ENCODE measurements around the gene ISCA2.

The ISCA2 gene

DNA sequence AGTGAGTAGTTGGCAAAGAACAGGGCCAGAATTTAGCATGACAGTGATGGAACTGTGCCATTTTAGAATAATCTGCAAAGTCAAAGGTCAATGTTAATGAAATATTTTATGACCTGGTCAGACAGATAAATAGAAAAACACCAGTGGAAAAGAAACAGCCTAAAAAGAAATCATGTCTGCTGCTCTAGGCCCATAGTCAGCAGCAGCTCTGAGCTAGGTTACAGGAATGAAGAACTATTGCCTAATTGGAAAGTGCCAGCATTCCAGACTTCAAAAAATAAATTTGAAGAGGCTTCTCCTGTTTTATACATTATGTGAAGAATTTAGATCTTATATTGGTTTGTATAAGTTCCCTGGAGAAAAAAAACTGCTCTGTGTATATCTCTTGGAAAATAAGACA lies 10.2 kb upstream of the ISCA2 start:
- DNase-seq (ENCODE audit: low read depth), result no peak

DNA sequence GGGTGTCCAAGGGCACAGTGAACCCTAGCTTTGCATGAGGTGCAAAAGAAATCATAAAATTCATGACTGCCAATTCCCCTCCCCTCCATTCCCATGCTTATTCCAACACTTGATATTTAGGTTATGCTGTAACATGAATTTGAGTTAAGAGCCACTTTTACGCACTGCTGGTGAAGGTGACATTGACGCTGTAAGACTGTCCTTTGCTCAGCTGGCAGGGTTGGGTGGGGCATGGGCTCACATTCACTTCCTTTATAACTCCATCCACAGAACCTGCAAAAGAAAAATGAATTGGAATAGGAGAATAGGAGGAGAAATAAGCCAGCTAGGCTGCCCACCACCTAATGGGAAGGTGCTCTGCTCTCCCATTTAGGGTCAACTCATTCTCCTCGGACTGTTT lies 7.4 kb upstream of the ISCA2 start:
- DNase-seq (ENCODE audit: low read depth), result no peak

- DNase-seq (ENCODE audit: low read depth), result peak; percentile 65
These were observed 4.7 kb upstream of the ISCA2 start for GRCh38 chr14:74488786-74489397.

- no peak for DNase-seq (ENCODE audit: low read depth)
These were observed 3.1 kb upstream of the ISCA2 start for GRCh38 chr14:74490486-74490885.

DNA sequence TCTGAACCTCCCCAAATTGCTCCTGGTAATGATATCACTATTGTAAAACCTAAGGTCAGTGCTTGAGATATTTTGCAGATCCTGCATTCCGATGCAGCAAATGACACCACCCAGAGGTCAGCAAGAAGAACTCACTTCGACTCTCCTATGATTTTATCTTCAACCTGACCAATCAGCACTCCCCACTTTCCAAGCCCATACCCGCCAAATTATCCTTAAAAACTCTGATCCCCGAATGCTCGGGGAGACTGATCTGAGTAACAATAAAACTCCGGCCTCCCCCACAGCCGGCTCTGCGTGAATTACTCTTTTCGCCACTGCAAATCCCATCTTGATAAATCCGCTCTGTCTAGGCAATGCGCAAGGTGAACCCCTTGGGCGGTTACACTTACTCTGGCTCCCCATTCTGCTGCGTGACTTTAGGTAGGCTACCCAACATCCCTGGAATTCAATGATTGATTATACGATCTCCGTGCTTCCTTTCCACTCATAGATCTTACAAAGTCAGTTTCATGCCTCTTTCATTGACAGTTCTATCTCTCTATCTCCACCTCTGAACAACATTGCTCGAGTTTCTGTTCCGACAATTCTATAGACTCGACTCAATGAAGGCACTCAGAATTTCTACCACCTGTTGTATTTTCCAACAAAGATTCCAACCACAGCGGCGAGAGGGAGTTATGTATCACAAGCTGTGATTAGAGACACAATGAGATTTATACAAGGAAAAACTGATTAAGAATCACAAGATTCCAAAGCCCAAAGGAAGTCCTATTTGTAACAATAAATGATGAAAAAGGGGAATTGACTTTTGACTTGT lies 1.4 kb upstream of the ISCA2 start:
- no peak for DNase-seq (ENCODE audit: low read depth)

- DNase-seq (ENCODE audit: low read depth), result no peak
These were observed 706 bp upstream of the ISCA2 start, which contains the start of gene NPC2 for GRCh38 chr14:74492776-74493342. NPC2 (minus strand) TSS chr14:74493305; CDS start chr14:74493274, 31 bp downstream.

- DNase-seq (ENCODE audit: low read depth), result no peak
These were observed 1.8 kb downstream of the ISCA2 start for GRCh38 chr14:74495356-74495755.

DNA sequence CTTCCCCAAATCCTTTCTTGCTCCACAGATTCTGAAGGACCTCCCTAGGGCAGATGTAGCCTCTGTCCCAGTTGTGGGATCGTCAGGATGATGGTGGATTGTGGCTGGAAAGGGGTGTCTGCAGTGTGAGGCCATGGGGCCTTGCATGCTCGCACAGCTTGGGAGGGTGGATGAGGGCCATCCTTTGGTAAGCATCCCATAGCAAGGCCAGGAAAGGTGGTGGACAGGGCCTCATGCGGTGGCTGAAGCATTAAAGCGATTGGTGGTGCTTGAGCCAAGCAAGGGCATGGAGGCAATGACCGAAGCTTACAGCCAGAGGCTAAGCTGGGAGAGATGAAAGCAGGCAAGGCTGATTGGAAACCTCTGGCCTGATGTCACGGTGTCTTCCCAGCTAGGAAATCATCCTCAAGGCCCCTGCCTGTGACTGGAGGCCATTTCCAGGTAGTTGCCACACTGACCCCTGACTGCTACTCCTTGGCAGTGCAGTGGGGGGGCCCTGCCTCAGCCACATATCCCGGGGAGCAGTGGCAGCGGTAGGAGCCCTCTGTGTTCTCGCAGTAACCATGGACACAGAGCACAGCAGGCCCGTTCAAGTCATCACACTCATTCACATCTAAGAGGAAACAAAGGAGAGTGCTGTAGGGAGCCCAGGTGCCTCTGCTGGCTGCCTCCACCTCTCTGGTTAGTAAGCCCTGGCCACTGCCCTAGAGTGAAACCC lies 7.0 kb downstream of the ISCA2 start:
- no peak for DNase-seq (ENCODE audit: low read depth)

- no peak for DNase-seq (ENCODE audit: low read depth)
These were observed 7.6 kb downstream of the ISCA2 start for GRCh38 chr14:74501135-74501614.

DNA sequence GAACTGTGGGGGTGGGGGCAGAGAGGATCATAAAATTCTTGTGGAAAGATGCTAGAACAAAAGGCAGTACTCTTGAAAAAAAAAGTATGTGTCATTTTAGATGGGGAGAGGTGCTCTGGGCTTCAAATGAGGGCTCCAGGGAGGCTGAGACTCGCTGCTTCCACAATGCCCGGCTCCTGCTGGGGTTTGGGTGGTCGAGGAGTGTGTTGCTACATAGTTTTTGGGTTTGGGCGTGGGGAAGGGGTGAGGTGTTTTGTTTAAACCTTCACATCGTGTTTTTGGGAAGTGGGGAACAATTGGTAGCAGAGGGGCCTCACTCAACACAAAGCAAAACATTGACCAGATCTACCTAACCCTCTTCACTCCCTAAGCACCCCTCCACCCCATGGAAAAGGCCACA lies 8.1 kb downstream of the ISCA2 start:
- DNase-seq (ENCODE audit: low read depth), result no peak

DNA sequence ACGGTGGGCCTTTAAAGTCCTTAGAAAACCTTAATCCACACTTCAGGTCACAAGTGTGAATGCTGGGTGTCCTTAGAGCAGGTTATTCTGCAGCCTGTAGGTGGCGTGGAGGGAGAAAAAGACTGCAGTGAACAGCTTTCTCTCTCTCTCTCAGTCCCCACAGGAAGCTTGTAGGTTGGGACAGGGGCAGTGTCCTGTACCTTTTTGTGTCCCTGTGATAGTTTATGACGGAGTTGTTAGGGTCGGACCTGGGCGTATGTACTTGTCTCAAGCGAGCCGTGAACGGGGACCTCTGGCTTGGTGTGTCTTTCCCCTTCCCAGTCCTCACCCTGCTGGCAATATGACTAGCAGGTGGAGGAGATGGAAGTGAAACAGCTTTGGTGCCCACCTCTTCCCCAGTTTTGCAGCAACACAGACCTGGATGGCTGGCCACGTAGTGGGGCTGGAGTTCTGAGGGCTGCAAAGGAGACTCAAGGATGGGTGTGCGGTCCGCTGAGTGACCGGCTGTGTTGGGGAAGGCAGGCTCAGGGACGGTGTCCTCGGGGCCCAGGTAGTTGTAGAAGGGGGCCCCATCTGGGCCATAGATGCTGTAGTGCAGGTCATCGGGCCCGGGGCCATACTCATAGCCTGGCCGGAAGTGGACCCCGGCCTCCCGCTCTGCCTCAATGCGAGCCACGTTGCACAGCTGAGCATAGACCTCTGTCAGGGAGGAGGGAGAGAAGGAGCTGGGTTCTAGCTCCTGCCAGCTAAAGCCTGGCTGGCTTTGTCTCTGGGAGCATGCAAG lies 8.9 kb downstream of the ISCA2 start:
- DNase-seq (ENCODE audit: low read depth), result no peak

DNA sequence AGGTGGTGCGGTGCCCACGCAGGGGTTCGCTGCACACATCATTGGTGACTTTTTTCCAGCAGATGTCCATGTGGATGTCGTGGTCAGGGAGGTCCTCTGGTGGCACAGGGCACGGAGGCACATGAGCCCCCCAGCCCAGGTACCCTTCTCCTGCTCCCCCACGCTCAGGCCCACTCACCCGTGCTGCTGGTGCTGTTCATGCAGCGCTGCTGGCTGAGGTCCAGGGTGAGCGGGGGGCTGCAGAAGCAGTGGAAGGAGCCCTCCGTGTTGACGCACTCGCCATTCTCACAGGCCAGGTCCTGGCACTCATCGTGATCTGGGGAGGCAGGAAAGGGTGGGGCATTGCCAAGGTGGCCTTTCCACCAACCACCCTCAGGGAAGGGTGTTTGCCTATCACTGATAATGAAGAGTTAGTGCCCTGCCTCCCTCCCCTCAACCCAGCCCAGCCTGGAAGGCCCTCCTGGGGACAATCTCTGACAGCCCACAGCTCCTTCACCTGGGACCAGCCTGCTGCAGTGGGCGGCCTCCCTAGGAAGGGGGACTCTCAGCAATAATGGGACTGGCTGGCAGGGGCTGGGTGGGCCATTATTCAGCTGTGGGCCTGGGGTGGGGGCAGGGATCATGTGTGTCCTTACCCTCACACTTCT lies 9.8 kb downstream of the ISCA2 start:
- DNase-seq (ENCODE audit: low read depth), result no peak

DNA sequence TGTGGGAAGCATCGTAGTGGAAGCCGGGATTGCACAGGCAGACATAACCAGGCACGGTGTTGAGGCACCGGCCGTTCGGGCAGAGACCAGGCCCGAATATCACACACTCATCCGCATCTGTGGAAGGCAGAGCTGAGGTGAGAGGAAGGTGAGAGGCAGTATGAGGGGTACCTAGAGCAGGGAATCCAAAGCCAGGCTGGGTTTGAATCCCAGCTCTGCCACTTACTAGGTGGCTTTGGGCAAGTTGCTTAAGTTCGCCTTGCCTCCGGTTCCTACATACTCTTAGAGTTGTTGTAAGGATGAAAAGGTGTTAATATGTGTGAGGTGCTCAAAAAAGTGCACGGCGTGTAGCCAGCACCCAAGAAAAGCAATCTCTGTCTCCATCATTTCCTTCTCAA lies 10.4 kb downstream of the ISCA2 start:
- no peak for DNase-seq (ENCODE audit: low read depth)

DNA sequence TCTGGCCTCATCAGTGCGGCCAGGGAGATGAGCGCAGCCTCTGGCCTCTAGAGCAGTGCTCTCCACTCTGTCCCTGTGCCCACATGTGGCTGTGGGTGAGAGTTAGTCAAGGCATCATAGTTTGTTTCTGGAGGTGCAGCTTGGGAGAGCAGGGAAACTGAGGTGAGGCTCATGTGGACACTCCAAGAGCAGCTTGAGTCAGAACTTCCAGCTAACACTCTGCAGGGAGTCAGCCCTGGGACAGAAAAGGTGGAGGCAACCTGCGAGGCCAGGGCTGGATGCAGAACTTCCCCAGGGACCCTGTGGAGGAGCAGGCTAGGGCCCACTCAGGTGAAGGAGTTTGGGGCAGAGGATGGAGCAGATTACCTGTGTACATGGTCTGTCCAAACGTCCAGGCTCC lies 10.8 kb downstream of the ISCA2 start:
- DNase-seq (ENCODE audit: low read depth), result no peak

DNA sequence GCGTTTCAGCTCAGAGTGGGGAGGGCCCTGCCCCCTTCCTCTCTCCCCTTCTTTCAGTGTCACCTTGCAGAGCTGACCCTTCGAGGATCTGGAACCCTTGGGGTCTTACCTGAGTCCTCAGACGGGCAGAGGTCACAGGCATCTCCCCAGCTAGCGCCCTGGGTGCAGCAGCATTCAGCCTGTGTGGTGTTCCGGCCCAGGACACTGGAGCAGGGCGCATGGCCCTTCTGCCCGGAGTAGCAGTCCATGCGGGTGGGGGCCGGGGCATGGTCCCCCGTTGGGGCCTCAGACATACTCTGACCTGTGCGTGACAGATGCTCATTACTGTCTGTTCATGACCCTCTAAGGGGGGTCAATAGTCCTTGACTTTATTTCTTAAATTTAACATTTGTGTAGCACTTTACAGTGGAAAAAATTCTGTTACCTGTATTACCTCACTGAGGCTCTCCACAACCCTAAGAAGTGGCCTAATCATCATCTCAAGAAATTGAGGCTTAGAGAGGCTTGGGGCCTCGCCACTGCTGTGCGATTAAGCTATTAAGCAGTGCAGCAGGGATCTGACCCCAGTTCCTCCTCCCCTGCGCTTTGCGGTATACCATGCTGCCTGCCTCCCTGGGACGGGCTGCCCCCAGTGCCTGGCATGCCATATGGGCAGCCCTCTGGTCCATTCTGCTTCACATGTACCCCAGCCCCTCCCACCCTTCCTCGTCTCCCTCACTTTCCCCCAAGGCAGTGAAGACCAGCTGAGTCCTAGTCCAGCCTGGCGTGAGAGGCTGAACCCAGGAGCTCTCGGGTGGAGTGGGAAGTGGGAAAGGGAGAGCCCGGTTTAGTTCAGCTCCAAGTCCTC lies 11.5 kb downstream of the ISCA2 start:
- DNase-seq (ENCODE audit: low read depth), result no peak

GRCh38 chr14:74505831-74506230 lies 12.3 kb downstream of the ISCA2 start:
- no peak for DNase-seq (ENCODE audit: low read depth)

- DNase-seq (ENCODE audit: low read depth), result no peak
These were observed 12.9 kb downstream of the ISCA2 start for GRCh38 chr14:74506411-74506851.

GRCh38 chr14:74507085-74507484 lies 13.5 kb downstream of the ISCA2 start:
- no peak for DNase-seq (ENCODE audit: low read depth)

DNA sequence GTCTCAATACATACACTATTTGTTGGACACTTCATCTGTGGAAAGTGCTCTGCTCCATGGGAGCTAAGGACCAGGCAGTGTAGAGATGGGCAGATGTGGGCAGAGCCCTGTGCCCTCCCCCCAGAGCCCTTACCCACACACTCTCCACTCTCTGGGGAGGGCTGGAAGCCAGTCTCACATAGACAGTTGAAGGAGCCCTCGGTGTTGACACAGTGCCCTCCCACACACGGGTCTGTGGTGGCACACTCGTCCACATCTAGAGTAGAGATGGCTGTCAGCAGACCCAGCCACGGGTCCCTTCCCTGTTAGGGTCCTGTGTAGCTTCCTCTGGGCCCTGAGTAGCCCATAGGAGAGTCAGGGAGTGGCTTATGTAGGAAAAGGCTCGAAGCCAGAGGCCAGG lies 14.3 kb downstream of the ISCA2 start:
- DNase-seq (ENCODE audit: low read depth), result no peak

DNA sequence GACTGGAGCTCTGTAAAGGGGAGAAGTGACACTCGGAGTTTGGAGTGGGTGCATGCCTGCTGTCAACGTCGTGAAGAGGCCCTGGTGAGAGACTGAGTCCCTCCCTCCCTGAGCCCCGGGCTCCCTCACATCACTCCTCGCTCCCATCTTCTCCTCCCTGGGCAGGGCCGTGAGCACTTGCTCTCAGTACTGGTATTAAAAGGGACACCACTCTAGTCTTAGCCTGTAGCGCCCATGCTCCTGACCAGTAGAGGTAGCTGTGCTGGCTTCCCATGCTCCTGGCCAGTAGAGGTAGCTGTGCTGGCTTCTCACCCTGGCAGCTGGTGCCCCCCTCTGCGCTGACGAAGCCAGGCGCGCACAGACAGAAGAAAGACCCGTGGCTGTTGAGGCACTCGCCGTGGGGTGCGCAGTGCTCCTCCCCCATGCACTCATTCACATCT lies 14.7 kb downstream of the ISCA2 start:
- DNase-seq (ENCODE audit: low read depth), result no peak

All from HS-5 (cell line).